ENCODE data around the gene SMYD3. TPM values are rescaled to one million over a fixed set of nuclear protein-coding genes. Genes with fewer than 3 reads are reported as not detected.

Gene SMYD3
- total RNA-seq, 1 donor from 2014 or later: 20.8 TPM

DNA sequence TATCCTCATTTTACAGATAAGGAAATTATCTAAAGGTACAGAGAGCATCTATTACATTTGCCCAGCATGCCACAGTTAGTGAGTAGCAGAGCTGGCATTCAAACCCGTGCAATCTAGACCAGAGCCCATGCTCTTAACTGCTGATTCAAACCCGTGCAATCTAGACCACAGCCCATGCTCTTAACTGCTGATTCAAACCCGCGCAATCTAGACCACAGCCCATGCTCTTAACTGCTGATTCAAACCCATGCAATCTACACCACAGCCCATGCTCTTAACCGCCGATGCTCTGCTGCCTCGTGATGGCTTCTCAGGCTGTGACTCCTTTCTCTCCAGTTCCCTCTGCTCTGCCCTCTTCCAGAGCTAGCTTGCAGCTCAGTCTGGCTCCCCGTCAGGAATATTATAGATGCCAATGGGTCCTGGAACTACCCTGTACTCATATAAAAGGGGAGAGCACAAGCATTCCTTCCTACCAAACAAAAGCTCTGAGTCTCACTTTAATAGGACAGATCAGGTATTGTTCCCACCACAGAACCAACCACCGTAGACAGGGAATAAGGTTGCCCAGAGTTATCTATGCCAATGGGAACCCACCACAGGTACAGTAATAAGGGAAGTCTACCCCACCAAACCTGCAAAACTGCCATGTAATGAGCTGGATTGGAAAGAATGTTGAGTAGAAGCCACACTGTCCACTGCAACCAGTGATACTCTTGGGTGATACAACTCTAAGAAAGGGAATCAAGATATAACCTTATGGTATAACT lies 78.4 kb downstream of the SMYD3 start:
- DNase-seq: no peak
- peaks cover 3% of the 10 kb centered on the region for H3K9me3 Mint-ChIP-seq
- H3K4me3 Mint-ChIP-seq: no peak overlapping the region

DNA sequence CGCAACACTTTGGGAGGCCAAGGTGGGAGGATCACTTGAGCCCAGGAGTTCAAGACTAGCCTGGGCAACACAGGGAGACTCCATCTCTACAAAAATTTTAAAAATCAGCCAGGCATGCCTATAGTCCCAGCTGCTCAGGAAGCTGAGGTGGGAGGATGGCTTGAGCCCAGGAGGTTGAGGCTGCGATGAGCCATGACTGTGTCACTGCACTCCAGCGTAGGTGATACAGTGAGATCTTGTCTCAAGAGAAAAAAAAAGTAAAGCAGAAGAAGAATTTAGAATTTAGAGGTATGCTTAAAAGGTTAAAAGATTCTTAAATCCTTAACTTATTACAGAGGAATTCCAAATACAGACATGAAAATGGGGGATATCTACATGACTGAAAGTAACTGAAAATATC lies 79.5 kb downstream of the SMYD3 start:
- DNase-seq: no peak
- ChIA-PET POLR2A (no interaction called here), CTCF (no interaction called here)
- Mint-ChIP-seq H3K9me3 (no peaks in the 10 kb centered on the region), H3K27me3 (no peaks in the 10 kb centered on the region), H3K4me1 (peaks cover 19% of the 10 kb centered on the region), H3K4me3 (no peak overlapping the region), H3K27ac (no peak overlapping the region), H3K36me3 (ENCODE audit: low read depth) (peaks cover 4% of the 10 kb centered on the region)
- TF ChIP-seq, protein P1, sequence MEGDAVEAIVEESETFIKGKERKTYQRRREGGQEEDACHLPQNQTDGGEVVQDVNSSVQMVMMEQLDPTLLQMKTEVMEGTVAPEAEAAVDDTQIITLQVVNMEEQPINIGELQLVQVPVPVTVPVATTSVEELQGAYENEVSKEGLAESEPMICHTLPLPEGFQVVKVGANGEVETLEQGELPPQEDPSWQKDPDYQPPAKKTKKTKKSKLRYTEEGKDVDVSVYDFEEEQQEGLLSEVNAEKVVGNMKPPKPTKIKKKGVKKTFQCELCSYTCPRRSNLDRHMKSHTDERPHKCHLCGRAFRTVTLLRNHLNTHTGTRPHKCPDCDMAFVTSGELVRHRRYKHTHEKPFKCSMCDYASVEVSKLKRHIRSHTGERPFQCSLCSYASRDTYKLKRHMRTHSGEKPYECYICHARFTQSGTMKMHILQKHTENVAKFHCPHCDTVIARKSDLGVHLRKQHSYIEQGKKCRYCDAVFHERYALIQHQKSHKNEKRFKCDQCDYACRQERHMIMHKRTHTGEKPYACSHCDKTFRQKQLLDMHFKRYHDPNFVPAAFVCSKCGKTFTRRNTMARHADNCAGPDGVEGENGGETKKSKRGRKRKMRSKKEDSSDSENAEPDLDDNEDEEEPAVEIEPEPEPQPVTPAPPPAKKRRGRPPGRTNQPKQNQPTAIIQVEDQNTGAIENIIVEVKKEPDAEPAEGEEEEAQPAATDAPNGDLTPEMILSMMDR (IDR thresholded peaks at IDR 0.05): no peak
- ATAC-seq (ENCODE audit: low read depth): no peak
- intact Hi-C loops (cut with micrococcal nuclease): no loop called here

More for the DNA sequence above, 78.4 kb downstream of the SMYD3 start:
- ChIA-PET POLR2A (no interaction called here), CTCF (no interaction called here)
- Mint-ChIP-seq H3K36me3 (ENCODE audit: low read depth) (peaks cover 9% of the 10 kb centered on the region), H3K4me1 (peaks cover 19% of the 10 kb centered on the region), H3K27me3 (no peaks in the 10 kb centered on the region), H3K27ac (no peak overlapping the region)
- intact Hi-C loops (cut with micrococcal nuclease): no loop called here
- ATAC-seq (ENCODE audit: low read depth): no peak
- TF ChIP-seq, protein P1 (IDR thresholded peaks at IDR 0.05): no peak

DNA sequence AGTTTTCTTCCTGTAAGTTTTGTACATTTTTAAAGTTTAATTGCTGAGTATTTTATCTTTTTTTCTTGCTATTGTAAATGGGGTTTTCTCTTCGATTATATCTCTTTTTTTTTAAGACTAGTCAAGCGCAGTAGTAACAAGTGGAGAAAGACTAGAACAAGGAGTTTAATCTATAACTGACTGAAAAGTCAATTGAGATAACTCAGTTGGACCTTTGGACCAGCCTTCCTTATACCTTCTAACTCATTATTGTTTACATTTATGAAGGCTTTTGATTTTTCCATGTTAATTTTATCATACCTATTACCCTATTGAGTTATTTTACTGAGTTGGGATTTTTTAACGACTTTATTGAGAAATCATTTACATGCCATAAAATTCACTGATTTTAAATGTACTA lies 81.2 kb downstream of the SMYD3 start:
- intact Hi-C loops (cut with micrococcal nuclease): no loop called here
- no peak overlapping the region for H3K4me3 Mint-ChIP-seq
- ChIA-PET POLR2A (no interaction called here), CTCF (no interaction called here)
- TF ChIP-seq, protein P1 (IDR thresholded peaks at IDR 0.05): no peak
- ATAC-seq (ENCODE audit: low read depth) (no peak), DNase-seq (no peak)
- peaks cover 18% of the 10 kb centered on the region for H3K4me1 Mint-ChIP-seq
- H3K27me3 Mint-ChIP-seq: no peaks in the 10 kb centered on the region
- no peaks in the 10 kb centered on the region for H3K9me3 Mint-ChIP-seq
- H3K27ac Mint-ChIP-seq: no peak overlapping the region
- peaks cover 3% of the 10 kb centered on the region for H3K36me3 Mint-ChIP-seq (ENCODE audit: low read depth)

DNA sequence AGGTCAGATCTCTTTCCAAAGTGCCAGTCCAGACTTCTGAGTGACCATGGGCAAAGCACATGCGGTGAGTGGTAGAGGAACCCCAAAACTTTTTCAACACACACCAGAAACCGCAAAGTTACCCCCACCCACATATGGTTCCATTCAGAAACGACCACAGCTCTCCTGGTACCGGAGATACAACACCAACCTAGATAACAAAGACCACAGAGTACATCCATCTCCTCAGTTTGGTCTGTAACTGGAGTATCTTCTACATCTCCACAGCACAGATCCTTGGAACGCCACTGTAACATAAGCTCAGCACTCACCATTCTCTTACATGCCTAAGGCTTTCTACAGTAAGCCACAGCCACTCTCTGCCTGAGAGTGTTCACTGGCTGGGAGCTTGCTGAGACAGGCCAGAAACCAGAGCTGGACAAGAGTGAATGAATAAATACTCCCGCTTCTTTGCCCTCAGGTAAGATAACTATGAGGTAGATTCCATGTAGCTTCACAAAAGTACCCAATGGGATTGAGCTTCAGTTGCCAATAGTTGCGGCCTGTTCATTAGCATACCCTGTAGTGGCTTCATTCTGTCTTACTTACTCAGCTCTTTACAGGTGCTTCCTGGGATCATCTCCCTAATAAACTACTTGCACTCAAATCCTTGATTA lies 81.8 kb downstream of the SMYD3 start:
- Mint-ChIP-seq H3K27me3 (no peaks in the 10 kb centered on the region), H3K4me1 (peaks cover 15% of the 10 kb centered on the region), H3K27ac (no peak overlapping the region), H3K9me3 (no peaks in the 10 kb centered on the region), H3K36me3 (ENCODE audit: low read depth) (no peaks in the 10 kb centered on the region), H3K4me3 (no peak overlapping the region)
- TF ChIP-seq, protein P1 (IDR thresholded peaks at IDR 0.05): no peak
- DNase-seq: no peak
- POLR2A ChIA-PET: no interaction called here
- ATAC-seq (ENCODE audit: low read depth): no peak
- CTCF ChIA-PET: no interaction called here
- intact Hi-C loops (cut with micrococcal nuclease): no loop called here

DNA sequence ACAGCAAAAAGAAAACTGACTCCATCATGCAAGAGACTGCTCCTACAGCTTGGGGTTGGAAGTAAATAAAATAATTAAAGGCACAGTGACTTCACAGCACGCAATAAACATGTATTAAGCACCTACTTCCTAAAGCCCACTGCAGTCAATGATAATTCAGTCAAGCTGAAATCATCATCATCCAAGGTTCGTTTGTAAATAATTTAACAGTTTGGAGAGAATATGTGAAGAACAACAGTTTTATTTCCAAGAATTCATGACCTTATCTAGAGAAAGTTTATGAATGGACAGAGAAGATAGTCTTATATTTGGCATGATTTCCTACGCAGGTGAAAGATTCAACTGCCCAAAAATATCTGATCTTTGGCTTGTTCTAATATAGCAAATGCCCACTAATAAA lies 86.8 kb downstream of the SMYD3 start:
- no peak overlapping the region for H3K4me3 Mint-ChIP-seq
- CTCF ChIA-PET: no interaction called here
- H3K27me3 Mint-ChIP-seq: no peaks in the 10 kb centered on the region
- H3K9me3 Mint-ChIP-seq: peaks cover 4% of the 10 kb centered on the region
- TF ChIP-seq, protein P1 (IDR thresholded peaks at IDR 0.05): no peak
- POLR2A ChIA-PET: no interaction called here
- H3K36me3 Mint-ChIP-seq (ENCODE audit: low read depth): peaks cover 5% of the 10 kb centered on the region
- ATAC-seq (ENCODE audit: low read depth) (no peak), DNase-seq (no peak)
- peaks cover 12% of the 10 kb centered on the region for H3K4me1 Mint-ChIP-seq
- no peak overlapping the region for H3K27ac Mint-ChIP-seq
- intact Hi-C loops (cut with micrococcal nuclease): no loop called here
